ENCODE results near the gene POM121C.
"Not testable (repeated sequence)": the region's sequence is repeated elsewhere in the genome, so short reads cannot be mapped to it uniquely, and the experiment has no call there.

POM121C gene

DNA sequence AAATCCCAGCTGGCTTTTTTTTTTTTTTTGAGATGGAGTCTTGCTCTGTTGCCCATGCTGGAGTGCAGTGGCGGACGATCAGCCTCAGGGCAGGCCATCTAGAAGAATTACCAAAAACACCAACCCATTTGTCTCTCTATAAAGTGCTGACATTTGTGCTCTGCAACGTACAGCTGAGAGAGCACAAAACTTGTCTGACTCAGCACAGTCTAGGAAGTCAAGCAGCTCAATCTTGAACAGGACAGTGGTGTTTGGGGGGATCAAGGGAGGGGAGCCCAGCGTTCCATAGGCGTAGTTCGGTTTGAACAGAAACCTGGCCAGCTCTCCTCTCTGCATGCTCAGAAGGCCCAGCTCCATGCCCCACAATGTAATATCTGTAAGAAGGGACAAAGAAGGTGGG lies 92.9 kb downstream of the POM121C start:
- not testable (repeated sequence) for H3K36me3 ChIP-seq (ENCODE audit: control insufficient read depth, insufficient read depth, low read length); H3K4me1 ChIP-seq (ENCODE audit: control insufficient read depth, insufficient read depth, low read length, poor library complexity, severe bottlenecking); H3K4me3 ChIP-seq (ENCODE audit: extremely low read depth, insufficient read depth, low read length, poor library complexity, severe bottlenecking); H3K27ac ChIP-seq (ENCODE audit: low read depth, low read length, severe bottlenecking); H3K9me3 ChIP-seq (ENCODE audit: control insufficient read depth, low read length)
- no CpG with 5 or more reads among the region's 6 CpGs for WGBS, 2 experiments (ENCODE audit: insufficient coverage in 2 of 2)

DNA sequence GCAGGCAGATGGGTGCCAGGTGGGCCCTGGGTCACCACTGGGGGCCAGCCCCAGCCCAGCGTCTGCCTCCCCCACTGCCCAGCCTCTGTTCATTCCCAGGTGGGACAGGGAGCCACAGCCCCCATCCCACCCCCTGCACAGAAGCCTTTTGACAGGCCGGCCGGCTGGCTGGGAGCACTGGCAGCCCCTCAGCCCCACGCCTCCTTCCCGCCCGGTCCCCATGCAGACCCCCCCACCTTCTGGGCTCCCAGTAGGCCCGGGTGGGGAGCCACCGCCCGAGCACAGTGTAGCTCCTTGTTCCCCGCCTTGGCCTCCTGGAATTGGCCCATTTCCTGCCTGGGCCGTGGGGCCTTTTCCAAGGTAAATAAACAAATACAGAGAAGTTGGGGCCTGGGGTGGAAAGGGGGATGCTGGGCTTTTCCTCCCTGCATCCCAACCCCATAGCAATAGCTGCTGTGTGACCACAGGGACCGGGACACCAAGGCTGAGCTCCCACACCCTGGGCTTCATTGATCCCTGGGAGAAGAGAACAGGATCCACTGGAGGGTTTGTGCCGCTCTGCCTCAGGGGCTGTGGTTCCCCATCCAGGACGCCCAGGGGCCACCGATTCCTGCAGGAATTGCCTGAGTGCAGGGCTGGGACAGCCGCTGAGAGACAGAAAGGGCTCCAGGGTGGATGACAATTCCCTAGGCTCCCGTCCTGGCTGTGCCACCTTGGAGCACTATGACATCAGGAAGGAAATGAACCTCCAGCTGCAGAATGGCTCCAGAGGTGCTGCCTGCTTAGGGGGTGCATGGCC lies 111.4 kb downstream of the POM121C start:
- not testable (repeated sequence) for H3K27ac ChIP-seq (ENCODE audit: low read depth, low read length, severe bottlenecking); H3K36me3 ChIP-seq (ENCODE audit: control insufficient read depth, insufficient read depth, low read length); H3K9me3 ChIP-seq (ENCODE audit: control insufficient read depth, low read length); H3K4me3 ChIP-seq (ENCODE audit: extremely low read depth, insufficient read depth, low read length, poor library complexity, severe bottlenecking); H3K4me1 ChIP-seq (ENCODE audit: control insufficient read depth, insufficient read depth, low read length, poor library complexity, severe bottlenecking)
- no CpG with 5 or more reads among the region's 17 CpGs for WGBS, 2 experiments (ENCODE audit: insufficient coverage in 2 of 2)

DNA sequence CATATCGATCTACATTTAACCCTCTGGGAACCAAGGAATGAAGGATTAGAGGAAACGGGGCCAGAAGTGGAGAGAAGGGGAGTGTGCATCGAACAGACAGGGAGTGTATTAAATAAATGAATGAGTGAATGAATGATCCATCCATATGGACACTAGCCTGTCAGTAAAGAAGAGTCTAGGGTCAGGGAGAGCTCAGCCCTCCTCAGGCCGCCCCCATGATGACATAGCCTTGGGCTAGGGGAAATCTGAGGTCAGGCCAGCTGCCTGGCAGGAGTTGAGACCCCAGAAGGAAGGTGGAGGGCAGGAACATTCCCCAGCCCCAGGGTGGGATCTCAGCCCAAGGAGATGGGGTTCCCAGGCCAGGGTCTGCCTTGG lies 112.0 kb downstream of the POM121C start:
- H3K9me3 ChIP-seq (ENCODE audit: control insufficient read depth, low read length); H3K36me3 ChIP-seq (ENCODE audit: control insufficient read depth, insufficient read depth, low read length); H3K4me1 ChIP-seq (ENCODE audit: control insufficient read depth, insufficient read depth, low read length, poor library complexity, severe bottlenecking); H3K4me3 ChIP-seq (ENCODE audit: extremely low read depth, insufficient read depth, low read length, poor library complexity, severe bottlenecking); H3K27ac ChIP-seq (ENCODE audit: low read depth, low read length, severe bottlenecking): not testable (repeated sequence)
- no CpG with 5 or more reads among the region's 4 CpGs for WGBS, 2 experiments (ENCODE audit: insufficient coverage in 2 of 2)

DNA sequence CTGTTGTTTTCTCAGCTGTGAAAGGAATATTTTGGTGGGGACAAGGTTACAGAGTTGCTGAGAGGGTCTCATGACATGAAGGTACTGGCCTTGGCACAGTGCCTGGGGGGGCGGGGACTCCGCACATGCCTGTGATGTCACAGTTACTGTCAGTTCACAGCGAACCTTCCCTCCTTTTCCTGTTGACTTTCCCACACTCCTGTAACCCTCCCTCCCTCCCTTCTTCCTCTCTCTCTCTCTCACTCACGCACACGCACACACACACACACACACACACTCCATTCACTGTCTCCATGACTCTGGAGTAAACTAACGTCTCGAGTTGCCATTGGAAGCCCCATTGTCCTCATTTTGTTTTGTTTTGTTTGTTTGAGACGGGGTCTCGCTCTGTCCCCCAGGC lies 118.8 kb downstream of the POM121C start:
- not testable (repeated sequence) for H3K27ac ChIP-seq (ENCODE audit: low read depth, low read length, severe bottlenecking); H3K4me3 ChIP-seq (ENCODE audit: extremely low read depth, insufficient read depth, low read length, poor library complexity, severe bottlenecking); H3K4me1 ChIP-seq (ENCODE audit: control insufficient read depth, insufficient read depth, low read length, poor library complexity, severe bottlenecking); H3K36me3 ChIP-seq (ENCODE audit: control insufficient read depth, insufficient read depth, low read length); H3K9me3 ChIP-seq (ENCODE audit: control insufficient read depth, low read length)
- no CpG with 5 or more reads among the region's 9 CpGs for WGBS, 2 experiments (ENCODE audit: insufficient coverage in 2 of 2)
